ENCODE results near the gene CCT3. TPM values are rescaled to one million over a fixed set of nuclear protein-coding genes. Genes with fewer than 3 reads are reported as not detected.

Gene CCT3
- total RNA-seq, 2 donors from 2014 or later, result 102 to 146 TPM

DNA sequence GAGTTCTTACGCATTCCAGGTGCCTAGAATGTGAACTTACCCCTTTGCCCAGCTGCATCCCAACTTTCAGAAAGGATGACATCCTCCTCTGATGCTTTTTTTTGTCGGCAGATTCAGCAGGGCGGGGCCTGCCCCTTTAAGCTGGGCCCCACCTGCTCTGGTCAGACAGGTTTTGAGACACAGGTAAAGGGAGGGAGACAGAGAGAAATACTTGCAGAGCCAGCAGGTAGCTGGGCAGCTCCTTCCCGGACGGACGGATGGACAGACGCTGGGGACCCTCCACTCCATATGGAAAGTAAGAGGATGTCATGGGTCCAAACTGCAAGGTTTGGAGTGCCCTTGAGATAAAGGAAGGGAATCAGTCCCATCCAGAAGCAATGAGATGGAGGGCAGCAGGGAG is 54.0 kb downstream of the CCT3 start, which contains the start of gene TMEM79:
TMEM79 (plus strand) TSS at position 214 of the 400 bp plus-strand sequence. CDS start 902 bp downstream, outside the sequence.
- Histone ChIP-seq H3K4me3 (peak within 1 kb of the TSS; percentile 81 to 87), H3K36me3 (peaks cover 4% of the 10 kb centered on the region), H3K27me3 (no peaks in the 10 kb centered on the region), H3K4me1 (peaks cover 0 to 37% of the 10 kb centered on the region in 2 donors), H3K27ac (peak within 1 kb of the TSS; percentile 93 to 94), H3K9me3 (no peaks in the 10 kb centered on the region)
- DNase-seq (ENCODE audit: low spot score), result no peak
- TF ChIP-seq, protein P1, sequence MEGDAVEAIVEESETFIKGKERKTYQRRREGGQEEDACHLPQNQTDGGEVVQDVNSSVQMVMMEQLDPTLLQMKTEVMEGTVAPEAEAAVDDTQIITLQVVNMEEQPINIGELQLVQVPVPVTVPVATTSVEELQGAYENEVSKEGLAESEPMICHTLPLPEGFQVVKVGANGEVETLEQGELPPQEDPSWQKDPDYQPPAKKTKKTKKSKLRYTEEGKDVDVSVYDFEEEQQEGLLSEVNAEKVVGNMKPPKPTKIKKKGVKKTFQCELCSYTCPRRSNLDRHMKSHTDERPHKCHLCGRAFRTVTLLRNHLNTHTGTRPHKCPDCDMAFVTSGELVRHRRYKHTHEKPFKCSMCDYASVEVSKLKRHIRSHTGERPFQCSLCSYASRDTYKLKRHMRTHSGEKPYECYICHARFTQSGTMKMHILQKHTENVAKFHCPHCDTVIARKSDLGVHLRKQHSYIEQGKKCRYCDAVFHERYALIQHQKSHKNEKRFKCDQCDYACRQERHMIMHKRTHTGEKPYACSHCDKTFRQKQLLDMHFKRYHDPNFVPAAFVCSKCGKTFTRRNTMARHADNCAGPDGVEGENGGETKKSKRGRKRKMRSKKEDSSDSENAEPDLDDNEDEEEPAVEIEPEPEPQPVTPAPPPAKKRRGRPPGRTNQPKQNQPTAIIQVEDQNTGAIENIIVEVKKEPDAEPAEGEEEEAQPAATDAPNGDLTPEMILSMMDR (IDR thresholded peaks at IDR 0.05), result no peak

DNA sequence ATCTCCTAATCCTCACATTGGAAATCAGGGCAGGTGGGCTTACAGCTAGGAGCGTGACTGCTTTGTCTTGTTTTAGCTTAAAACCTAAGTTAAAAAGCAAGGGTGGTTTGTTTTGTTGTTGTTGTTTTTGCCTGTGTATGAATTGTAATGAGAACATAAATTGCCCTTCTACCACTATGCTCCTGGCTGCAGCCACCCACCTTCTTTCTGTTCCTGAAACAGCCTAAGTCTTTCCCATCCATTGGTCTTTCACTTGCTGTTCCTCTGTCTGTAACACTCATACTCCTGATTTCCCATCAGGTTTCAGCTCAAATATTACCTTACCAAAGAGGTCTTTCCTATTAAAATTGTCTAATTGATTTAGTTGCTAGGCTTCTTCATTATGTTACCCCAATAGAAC is 54.6 kb downstream of the CCT3 start:
- Histone ChIP-seq H3K9me3 (no peaks in the 10 kb centered on the region), H3K27ac (peak overlapping the region; percentile 93 to 94), H3K36me3 (peaks cover 10% of the 10 kb centered on the region), H3K27me3 (no peaks in the 10 kb centered on the region), H3K4me1 (peaks cover 0 to 37% of the 10 kb centered on the region in 2 donors), H3K4me3 (peak overlapping the region; percentile 81 to 87)
- DNase-seq (ENCODE audit: low spot score), result no peak
- TF ChIP-seq, protein P1 (IDR thresholded peaks at IDR 0.05), result no peak

DNA sequence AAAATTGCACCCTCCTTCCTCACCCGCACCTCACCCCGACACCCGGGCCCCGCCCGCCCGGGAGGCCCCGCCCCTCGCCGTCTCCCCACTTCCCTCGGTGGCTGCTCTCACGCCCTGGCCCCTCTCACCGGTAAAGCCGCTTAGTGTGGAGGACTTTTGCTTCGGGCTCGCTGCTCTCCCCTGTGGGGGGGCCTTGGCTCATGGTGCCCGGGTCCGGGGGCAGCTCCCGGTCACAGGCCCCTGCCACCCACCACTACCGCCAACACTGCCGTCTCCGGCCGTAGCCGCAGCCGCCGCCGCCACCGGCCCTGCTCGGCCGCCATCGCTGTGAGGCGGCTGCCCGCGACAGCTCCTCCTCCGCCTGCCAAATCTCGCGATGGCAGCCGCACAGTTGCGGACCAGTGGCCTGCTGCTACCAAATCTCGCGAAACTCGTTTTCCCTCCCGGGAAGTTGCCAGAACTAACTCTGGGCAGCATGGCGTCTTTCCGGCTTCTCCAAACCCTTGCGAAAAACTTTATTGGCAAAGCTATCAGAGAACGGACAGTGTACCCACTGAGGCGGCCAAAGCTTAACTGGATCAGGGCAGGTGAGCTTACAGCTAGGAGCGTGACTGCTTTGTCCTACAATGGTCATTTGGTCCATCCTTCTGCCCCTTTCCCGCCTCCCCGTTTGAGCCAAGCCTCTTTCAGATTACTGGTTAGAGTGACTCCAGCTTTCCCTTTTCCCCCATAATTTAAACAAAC is 55.4 kb downstream of the CCT3 start, which contains the start of gene SMG5:
SMG5 (minus strand) TSS at position 347 of the 744 bp plus-strand sequence; CDS start at position 202, 145 bp downstream.
- Histone ChIP-seq H3K27ac (peak within 1 kb of the TSS; percentile 93 to 94), H3K36me3 (peaks cover 18% of the 10 kb centered on the region), H3K4me3 (peak within 1 kb of the TSS; percentile 81 to 87), H3K27me3 (no peaks in the 10 kb centered on the region), H3K9me3 (no peaks in the 10 kb centered on the region), H3K4me1 (peaks cover 0 to 37% of the 10 kb centered on the region in 2 donors)
- DNase-seq (ENCODE audit: low spot score), result peak; percentile 96
- TF ChIP-seq, protein P1 (IDR thresholded peaks at IDR 0.05), result no peak

DNA sequence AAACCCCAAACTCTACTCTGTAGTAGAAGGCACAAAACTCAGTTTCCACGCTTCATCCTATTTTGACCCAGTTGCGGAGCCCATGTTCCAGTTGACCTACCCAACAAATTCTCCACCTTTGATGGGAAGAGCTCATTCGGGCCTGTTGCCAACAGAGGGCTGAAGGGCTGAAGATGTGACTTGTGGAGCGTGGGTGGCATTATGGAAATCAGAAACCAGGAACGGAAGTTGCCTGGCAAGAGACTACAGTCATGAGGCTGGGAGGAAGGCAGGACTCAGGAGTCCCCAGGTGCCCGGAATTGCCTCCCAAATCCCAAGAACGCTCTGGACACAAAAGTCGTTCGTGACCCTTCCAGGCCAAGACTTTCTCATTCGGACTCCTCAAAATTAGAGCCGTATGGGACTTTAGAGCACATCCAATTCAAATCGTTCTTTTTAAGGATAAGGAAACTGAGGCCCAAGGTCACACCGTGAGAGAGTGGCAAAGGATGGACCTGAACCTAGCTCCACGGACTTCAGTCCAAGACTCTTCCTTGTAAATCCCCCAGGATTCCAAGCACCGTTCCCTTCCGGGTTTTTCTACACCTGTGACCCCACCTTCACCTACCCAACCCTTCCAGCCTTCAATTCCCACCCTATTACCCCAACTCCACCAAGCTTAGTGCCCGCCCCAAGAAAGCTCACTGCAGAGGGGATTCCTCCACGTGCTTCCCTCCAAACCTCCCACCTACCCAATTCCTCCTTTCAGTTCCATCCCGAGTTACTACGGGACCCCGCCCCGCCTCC is 56.2 kb downstream of the CCT3 start:
- H3K27me3 ChIP-seq, result no peaks in the 10 kb centered on the region
- H3K9me3 ChIP-seq, result no peaks in the 10 kb centered on the region
- peak overlapping the region; percentile 81 to 87 for H3K4me3 ChIP-seq
- TF ChIP-seq, protein P1 (IDR thresholded peaks at IDR 0.05), result no peak
- peak overlapping the region; percentile 93 to 94 for H3K27ac ChIP-seq
- peaks cover 0 to 37% of the 10 kb centered on the region in 2 donors for H3K4me1 ChIP-seq
- H3K36me3 ChIP-seq, result peaks cover 26% of the 10 kb centered on the region
- no peak for DNase-seq (ENCODE audit: low spot score)

DNA sequence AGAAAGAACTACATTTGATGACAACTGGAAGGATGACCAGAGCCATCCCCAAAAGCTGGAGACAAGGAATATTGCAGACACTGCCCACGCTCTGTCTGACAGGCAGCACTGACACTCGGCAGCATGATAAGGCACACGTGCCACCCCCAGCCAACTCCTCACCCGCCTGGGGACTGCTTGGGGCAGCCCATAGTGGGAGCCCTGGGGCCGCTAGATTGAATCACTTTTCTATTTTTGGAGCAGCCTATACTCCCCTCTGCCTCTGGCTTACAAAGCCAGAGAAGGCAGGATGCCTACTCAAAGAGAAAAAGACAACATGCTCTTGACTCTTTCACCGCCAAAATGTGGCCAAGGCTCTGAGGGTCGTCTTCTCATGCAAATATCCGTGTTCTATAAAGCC is 56.8 kb downstream of the CCT3 start:
- Histone ChIP-seq H3K9me3 (no peaks in the 10 kb centered on the region), H3K4me1 (peaks cover 0 to 37% of the 10 kb centered on the region in 2 donors), H3K27me3 (no peaks in the 10 kb centered on the region), H3K27ac (peak overlapping the region; percentile 93 to 94), H3K4me3 (peak overlapping the region; percentile 81 to 87), H3K36me3 (peaks cover 32% of the 10 kb centered on the region)
- TF ChIP-seq, protein P1 (IDR thresholded peaks at IDR 0.05), result no peak
- peak; percentile 73 for DNase-seq (ENCODE audit: low spot score)
